Fibroblast of lung (primary cell): Measurements from ENCODE around the gene CBLC.

Experiments
- EZH2 ChIP-seq: IDR thresholded peaks from 2 replicates; pipeline ENCODE4 v1.5.1; 2012; ENCODE audit warnings: low read length, control low read depth, mild to moderate bottlenecking; ENCODE audit errors: missing control alignments
- TF ChIP-seq, protein P1 (sequence below), 2 donors: IDR thresholded peaks in 1 of 2; conservative IDR thresholded peaks in 1 of 2; 1 replicate in 1 of 2; 2 replicates in 1 of 2; pipeline ENCODE4 v1.5.1; 2011 to 2012; ENCODE audit warnings: low read length in 2 of 2, control low read depth in 1 of 2, inconsistent platforms in 1 of 2, low read depth in 1 of 2, mild to moderate bottlenecking in 1 of 2

GRCh38 chr19:44731622-44732021 lies 46.1 kb upstream of the CBLC start:
- TF ChIP-seq, protein P1, sequence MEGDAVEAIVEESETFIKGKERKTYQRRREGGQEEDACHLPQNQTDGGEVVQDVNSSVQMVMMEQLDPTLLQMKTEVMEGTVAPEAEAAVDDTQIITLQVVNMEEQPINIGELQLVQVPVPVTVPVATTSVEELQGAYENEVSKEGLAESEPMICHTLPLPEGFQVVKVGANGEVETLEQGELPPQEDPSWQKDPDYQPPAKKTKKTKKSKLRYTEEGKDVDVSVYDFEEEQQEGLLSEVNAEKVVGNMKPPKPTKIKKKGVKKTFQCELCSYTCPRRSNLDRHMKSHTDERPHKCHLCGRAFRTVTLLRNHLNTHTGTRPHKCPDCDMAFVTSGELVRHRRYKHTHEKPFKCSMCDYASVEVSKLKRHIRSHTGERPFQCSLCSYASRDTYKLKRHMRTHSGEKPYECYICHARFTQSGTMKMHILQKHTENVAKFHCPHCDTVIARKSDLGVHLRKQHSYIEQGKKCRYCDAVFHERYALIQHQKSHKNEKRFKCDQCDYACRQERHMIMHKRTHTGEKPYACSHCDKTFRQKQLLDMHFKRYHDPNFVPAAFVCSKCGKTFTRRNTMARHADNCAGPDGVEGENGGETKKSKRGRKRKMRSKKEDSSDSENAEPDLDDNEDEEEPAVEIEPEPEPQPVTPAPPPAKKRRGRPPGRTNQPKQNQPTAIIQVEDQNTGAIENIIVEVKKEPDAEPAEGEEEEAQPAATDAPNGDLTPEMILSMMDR (conservative IDR thresholded peaks at IDR 0.05 in 1 of 2, IDR thresholded peaks at IDR 0.05 in 1 of 2; ENCODE audit: low read depth in 1 of 2, low read length in 2 of 2), result no peak
- TF ChIP-seq EZH2, result no peak
